Heart left ventricle (tissue), 13 donors: ENCODE results near the gene GRIN1.

Source experiments
- CTCF ChIP-seq, 12 donors: fragments of 200-600 bp; sonication (generic) in 4 of 12; IDR thresholded peaks; one replicate each; pipeline versions ENCODE4 v1.5.0 to v1.8.0; 2018 to 2022; ENCODE audit warnings: antibody characterized with exemption in 12 of 12, mild to moderate bottlenecking in 5 of 12
- POLR2A ChIP-seq, 2 donors: fragments of 450-650 bp; IDR thresholded peaks; one replicate each; pipeline ENCODE4 v1.6.1; 2017; ENCODE audit warnings: antibody characterized with exemption in 2 of 2, mild to moderate bottlenecking in 2 of 2, moderate library complexity in 2 of 2
- donor health status: ischemic (EF 13 %, LVEDD 7.1; RV severe dilation, severe dysfunction).
- donor health status: DM: no; HTN: yes; CAD: no.
- donor health status: DM: no; HTN: no; CAD: no.
- donor health status: ischemic (EF 25% LVEDD 6.9; RV normal size, moderate dysfunction).
- donor health status: ischemic (EF 25% LVEDD 5.7; RV mildly dilated, moderate dysfunction).
- donor health status: ischemic (EF 35%, LVEDD 5.7; RV mildly dilated, moderate dysfunction).
- donor health status: nonischemic (EF 11% LVEDD 7.7; RV severe dilation, severe dysfunction).
- donor health status: DM: yes; HTN: yes; CAD: no.
- donor health status: PGD.
- donor health status: ischemic (EF 29% LVEDD 5.4; RV normal size, mild dysfunction).
- donor health status: nonischemic (EF 23%, LVEDD 6.1; RV moderate dilation, normal function).

GRCh38 chr9:137115394-137116026 lies 23.4 kb upstream of the GRIN1 start:
- TF ChIP-seq CTCF (IDR thresholded peaks at IDR 0.05) (no peak), POLR2A (IDR thresholded peaks at IDR 0.05) (no peak)
